Keratinocyte (primary cell): ENCODE measurements around the gene TH. TPM values are rescaled to one million over a fixed set of nuclear protein-coding genes. Genes with fewer than 3 reads are reported as not detected.

Experiments
- DNase-seq: peaks from one replicate; pipeline ENCODE4 v3.0.0-alpha.2; 2011; ENCODE audit warnings: low read depth, missing footprints, low spot score
- FAIRE-seq: peaks from 2 replicates; lab custom pipeline; 2011; peaks lifted over from hg19 to GRCh38; lab: Jason Lieb, UNC
- H2AFZ ChIP-seq: 2 replicates; pipeline ENCODE4 v1.6.0; 2012; ENCODE audit warnings: low read length, control low read depth, inconsistent platforms; ENCODE audit not compliant: control insufficient read depth
- H3K27ac ChIP-seq: 2 replicates; pipeline ENCODE4 v1.5.1; 2011; ENCODE audit warnings: low read length; ENCODE audit not compliant: control insufficient read depth, insufficient read depth
- H3K27me3 ChIP-seq: 3 replicates; pipeline ENCODE4 v1.6.0; 2011; ENCODE audit warnings: low read length; ENCODE audit not compliant: control insufficient read depth, insufficient read depth; ENCODE audit errors: extremely low read depth
- H3K36me3 ChIP-seq, 2 experiments: 2 replicates in 1 of 2; 3 replicates in 1 of 2; pipeline ENCODE4 v1.5.1; 2011; ENCODE audit warnings: low read length in 2 of 2, mild to moderate bottlenecking in 1 of 2; ENCODE audit not compliant: control insufficient read depth in 2 of 2, insufficient read depth in 2 of 2; ENCODE audit errors: extremely low read depth in 1 of 2
- H3K4me1 ChIP-seq: 3 replicates; pipeline ENCODE4 v1.5.1; 2011; ENCODE audit warnings: low read length; ENCODE audit not compliant: control insufficient read depth, insufficient read depth; ENCODE audit errors: extremely low read depth
- H3K4me2 ChIP-seq: 3 replicates; pipeline ENCODE4 v1.6.0; 2011; ENCODE audit warnings: low read depth, low read length; ENCODE audit not compliant: control insufficient read depth, insufficient read depth; ENCODE audit errors: extremely low read depth
- H3K4me3 ChIP-seq, 3 experiments: fragments of 200-600 bp in 1 of 3; sonication (generic) in 1 of 3; 2 replicates in 2 of 3; 3 replicates in 1 of 3; pipeline ENCODE4 v1.5.1; 2011 to 2016; ENCODE audit warnings: low read length in 3 of 3, mild to moderate bottlenecking in 3 of 3, control low read depth in 2 of 3, inconsistent platforms in 1 of 3, low read depth in 1 of 3, mixed read lengths in 1 of 3, mixed run types in 1 of 3, moderate library complexity in 1 of 3; ENCODE audit not compliant: control insufficient read depth in 2 of 3, insufficient read depth in 2 of 3; ENCODE audit errors: extremely low read depth in 1 of 3
- H3K79me2 ChIP-seq: 2 replicates; pipeline ENCODE4 v1.6.0; 2012; ENCODE audit warnings: low read length; ENCODE audit not compliant: control insufficient read depth, insufficient read depth
- H3K9ac ChIP-seq: 3 replicates; pipeline ENCODE4 v1.6.0; 2011; ENCODE audit warnings: low read length; ENCODE audit not compliant: control insufficient read depth, insufficient read depth; ENCODE audit errors: extremely low read depth
- H3K9me1 ChIP-seq: 3 replicates; pipeline ENCODE4 v1.6.0; 2011; ENCODE audit warnings: low read length; ENCODE audit not compliant: control insufficient read depth, insufficient read depth; ENCODE audit errors: extremely low read depth
- H3K9me3 ChIP-seq: 2 replicates; pipeline ENCODE4 v1.5.1; 2012; ENCODE audit warnings: low read depth, low read length; ENCODE audit not compliant: control insufficient read depth
- H4K20me1 ChIP-seq: 3 replicates; pipeline ENCODE4 v1.6.0; 2011; ENCODE audit warnings: low read length; ENCODE audit not compliant: control insufficient read depth, insufficient read depth; ENCODE audit errors: extremely low read depth
- EZH2 ChIP-seq: IDR thresholded peaks from one replicate; pipeline ENCODE4 v1.6.1; 2012; ENCODE audit warnings: inconsistent platforms, mild to moderate bottlenecking, low read length, moderate library complexity
- dilution Hi-C: fragments of 300-500 bp; cut with MboI; formaldehyde crosslinking; loops from one replicate; pipeline ENCODE4 v1.7.0; 2020; ENCODE audit warnings: low sequenced_read_pairs; ENCODE audit not compliant: extremely low pct_ligation_motif_present
- polyA plus RNA-seq, 5 experiments: library from polyadenylated mRNA; depleted of rRNA in 3 of 5; stranded (reverse) in 3 of 5; stranded (forward) in 1 of 5; unstranded in 1 of 5; fragments of >200 nt; gene quantifications; 1 replicate in 1 of 5; 2 replicates in 3 of 5; 3 replicates in 1 of 5; pipeline versions ENCODE4 v1.2.1 to v1.2.3, GENCODE V29; 2011 to 2012; ENCODE audit warnings: missing spikeins in 2 of 5, low read depth in 1 of 5, low replicate concordance in 1 of 5
- TF ChIP-seq, protein P1 (sequence below), 3 experiments: IDR thresholded peaks in 1 of 3; conservative IDR thresholded peaks in 1 of 3; optimal IDR thresholded peaks in 1 of 3; 2 replicates in 2 of 3; 3 replicates in 1 of 3; pipeline versions ENCODE3 to v1.5.1; 2011; ENCODE audit warnings: low read length in 3 of 3, mild to moderate bottlenecking in 3 of 3, moderate library complexity in 2 of 3, control low read depth in 1 of 3, inconsistent platforms in 1 of 3; ENCODE audit not compliant: insufficient read depth in 2 of 3; ENCODE audit errors: extremely low read depth in 1 of 3

The TH gene
- polyA plus RNA-seq, 1 donor (not counting 4 experiments of a cell fraction or from before 2014, with no cell fraction given): 0.50 TPM

GRCh38 chr11:2212411-2213251, 41.0 kb upstream of the TH start:
- Histone ChIP-seq H4K20me1 (peaks cover 2% of the 10 kb centered on the region), H3K4me2 (no peak overlapping the region), H3K4me1 (peaks cover 7% of the 10 kb centered on the region), H3K79me2 (no peaks in the 10 kb centered on the region), H3K27me3 (peaks cover 37% of the 10 kb centered on the region), H3K9me3 (no peaks in the 10 kb centered on the region), H2AFZ (no peak overlapping the region), H3K27ac (no peak overlapping the region), H3K9ac (no peak overlapping the region), H3K4me3 (no peak overlapping the region), H3K9me1 (no peaks in the 10 kb centered on the region), H3K36me3 (no peaks in the 10 kb centered on the region)
- TF ChIP-seq, protein P1, sequence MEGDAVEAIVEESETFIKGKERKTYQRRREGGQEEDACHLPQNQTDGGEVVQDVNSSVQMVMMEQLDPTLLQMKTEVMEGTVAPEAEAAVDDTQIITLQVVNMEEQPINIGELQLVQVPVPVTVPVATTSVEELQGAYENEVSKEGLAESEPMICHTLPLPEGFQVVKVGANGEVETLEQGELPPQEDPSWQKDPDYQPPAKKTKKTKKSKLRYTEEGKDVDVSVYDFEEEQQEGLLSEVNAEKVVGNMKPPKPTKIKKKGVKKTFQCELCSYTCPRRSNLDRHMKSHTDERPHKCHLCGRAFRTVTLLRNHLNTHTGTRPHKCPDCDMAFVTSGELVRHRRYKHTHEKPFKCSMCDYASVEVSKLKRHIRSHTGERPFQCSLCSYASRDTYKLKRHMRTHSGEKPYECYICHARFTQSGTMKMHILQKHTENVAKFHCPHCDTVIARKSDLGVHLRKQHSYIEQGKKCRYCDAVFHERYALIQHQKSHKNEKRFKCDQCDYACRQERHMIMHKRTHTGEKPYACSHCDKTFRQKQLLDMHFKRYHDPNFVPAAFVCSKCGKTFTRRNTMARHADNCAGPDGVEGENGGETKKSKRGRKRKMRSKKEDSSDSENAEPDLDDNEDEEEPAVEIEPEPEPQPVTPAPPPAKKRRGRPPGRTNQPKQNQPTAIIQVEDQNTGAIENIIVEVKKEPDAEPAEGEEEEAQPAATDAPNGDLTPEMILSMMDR (optimal IDR thresholded peaks at IDR 0.05 in 1 of 3, IDR thresholded peaks at IDR 0.05 in 1 of 3, conservative IDR thresholded peaks at IDR 0.05 in 1 of 3; ENCODE audit: extremely low read depth in 1 of 3, insufficient read depth in 2 of 3, low read length in 3 of 3): no peak
- FAIRE-seq: no peak
- DNase-seq: no peak
- dilution Hi-C loops: no loop called here

DNA sequence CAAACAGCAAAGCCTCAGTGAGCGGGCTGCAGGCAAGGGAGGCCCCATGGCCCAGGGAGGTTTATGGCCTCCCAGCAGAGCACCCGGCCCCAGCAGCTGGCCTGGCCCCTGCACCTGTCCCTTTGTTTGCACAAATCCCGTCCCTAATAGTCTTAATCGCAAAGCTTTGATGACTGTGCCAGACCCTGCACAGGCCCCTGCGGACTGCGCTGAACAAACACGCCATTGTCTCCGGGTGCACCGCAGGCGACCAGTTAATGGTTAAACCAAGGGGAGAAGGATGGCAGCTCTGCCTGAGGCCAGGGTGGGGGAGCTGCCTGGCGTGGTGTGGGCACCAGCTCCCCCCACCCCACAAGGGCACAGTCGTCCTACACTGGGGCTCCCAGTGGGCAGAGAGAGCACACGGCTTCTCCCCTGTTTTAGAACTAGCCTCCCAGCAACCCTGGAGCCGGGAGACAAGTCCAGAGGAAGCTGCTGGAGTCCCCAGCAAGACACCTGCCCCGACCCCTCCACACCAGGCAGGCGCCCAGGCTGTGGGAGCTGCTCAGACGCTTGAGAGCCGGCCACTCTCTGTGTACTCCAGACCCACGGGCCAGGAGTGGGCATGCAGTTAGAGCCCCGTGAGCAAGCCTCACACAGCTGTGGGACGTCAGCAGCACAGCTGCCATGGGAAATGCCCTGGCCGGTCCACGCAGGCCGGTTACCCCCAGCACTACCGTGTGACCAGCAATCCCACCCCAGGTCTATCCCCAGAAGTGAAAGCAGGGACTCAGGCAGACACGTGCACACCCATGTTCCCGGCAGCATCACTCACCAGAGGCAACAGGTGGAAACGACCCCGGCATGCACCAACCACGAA, 39.7 kb upstream of the TH start:
- DNase-seq: no peak
- Histone ChIP-seq H4K20me1 (peaks cover 2% of the 10 kb centered on the region), H3K27me3 (peaks cover 24% of the 10 kb centered on the region), H2AFZ (no peak overlapping the region), H3K9ac (no peak overlapping the region), H3K9me3 (no peaks in the 10 kb centered on the region), H3K4me2 (no peak overlapping the region), H3K79me2 (no peaks in the 10 kb centered on the region), H3K9me1 (no peaks in the 10 kb centered on the region), H3K4me3 (no peak overlapping the region), H3K27ac (no peak overlapping the region), H3K4me1 (no peaks in the 10 kb centered on the region), H3K36me3 (no peaks in the 10 kb centered on the region)
- dilution Hi-C loops: no loop called here
- FAIRE-seq: no peak
- TF ChIP-seq EZH2: no peak
- TF ChIP-seq, protein P1 (optimal IDR thresholded peaks at IDR 0.05 in 1 of 3, IDR thresholded peaks at IDR 0.05 in 1 of 3, conservative IDR thresholded peaks at IDR 0.05 in 1 of 3; ENCODE audit: extremely low read depth in 1 of 3, insufficient read depth in 2 of 3, low read length in 3 of 3): no peak
